Stimulated activated CD4-positive, alpha-beta T cell treated with anti-CD3 and anti-CD28 coated beads, Interleukin-2, amount 100 ng/mL, for 4 hours (primary cell): Measurements from ENCODE around the gene CORO7.

Source experiments
- DNase-seq: peaks from one replicate; pipeline ENCODE4 v3.0.0-alpha.2; 2020; ENCODE audit warnings: low read depth

The CORO7 gene

DNA sequence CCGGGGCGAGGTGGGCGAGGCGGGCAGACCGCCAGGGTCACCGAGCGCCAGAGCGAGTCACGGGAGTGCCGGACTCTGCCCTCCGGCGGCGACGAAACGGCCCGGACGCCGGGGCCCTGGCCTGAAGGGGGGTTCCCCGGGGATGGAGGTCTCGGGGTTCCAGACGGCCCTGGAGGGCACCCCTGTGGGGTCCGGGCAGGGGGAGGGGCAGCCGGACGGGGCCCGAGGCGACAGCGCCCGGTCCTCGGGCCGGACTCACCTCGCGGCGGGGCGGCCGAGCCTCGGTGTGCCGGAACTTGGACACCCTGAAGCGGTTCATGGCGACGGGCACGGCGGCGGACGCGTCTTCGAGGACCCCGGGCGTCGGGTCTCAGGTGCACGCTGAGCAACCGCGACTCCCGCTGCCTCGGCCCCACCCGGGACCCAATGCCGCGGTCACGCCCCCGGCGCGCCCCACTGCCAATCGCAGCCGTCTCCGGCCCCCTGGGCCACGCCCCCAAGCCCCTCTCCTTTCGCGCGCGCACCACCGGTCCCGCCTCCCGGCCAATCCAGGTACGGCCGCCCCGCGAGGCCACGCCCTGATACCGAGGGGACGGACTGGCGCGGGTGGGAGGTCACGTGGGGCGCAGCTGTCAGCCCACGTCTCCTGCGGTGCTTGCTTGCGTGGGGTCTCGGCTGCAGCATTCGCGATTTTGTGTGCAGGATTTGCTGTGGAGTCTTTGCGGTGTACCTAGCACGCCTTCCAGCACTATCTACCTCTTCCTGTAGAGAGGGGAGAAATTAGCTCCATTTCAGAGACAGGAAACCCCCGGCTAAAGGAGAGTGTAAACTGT, at the start of gene CORO7:
Gene CORO7, minus strand, starts transcription at position 397 of the 833 bp plus-strand sequence. Its CDS starts 78 bp downstream, at position 319.
- peak; percentile 99 for DNase-seq

DNA sequence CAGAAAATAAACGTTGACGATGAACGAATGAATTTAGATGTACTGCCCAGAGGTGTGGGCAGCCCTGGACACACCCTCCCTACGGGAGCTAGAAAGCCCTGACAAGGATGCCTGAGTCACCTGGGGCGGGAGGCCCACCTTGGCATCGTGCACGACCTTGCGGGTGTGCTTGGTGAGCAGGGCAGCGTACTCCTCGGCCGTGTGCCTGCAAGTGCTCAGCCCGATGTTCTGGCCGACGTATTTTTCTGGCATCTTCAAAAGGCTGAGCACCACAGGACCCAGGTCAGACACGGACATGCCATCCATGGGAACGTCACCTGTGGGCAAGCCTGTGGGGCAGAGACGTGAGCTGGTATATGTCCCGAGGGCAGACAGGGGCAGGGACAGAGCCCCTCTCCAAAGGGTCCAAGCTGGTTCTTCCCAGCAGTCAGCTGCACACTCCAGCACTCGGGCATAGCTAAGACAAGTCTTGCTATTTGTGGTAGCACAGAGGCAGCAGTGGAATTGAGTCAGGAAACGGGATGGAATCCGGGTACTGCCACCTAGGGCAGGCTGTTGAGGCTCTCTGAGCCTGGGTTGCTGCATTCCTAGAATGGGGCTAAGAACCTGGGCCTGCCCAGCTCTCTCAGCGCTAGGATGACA, 47.2 kb upstream of the CORO7 start:
- no peak for DNase-seq

DNA sequence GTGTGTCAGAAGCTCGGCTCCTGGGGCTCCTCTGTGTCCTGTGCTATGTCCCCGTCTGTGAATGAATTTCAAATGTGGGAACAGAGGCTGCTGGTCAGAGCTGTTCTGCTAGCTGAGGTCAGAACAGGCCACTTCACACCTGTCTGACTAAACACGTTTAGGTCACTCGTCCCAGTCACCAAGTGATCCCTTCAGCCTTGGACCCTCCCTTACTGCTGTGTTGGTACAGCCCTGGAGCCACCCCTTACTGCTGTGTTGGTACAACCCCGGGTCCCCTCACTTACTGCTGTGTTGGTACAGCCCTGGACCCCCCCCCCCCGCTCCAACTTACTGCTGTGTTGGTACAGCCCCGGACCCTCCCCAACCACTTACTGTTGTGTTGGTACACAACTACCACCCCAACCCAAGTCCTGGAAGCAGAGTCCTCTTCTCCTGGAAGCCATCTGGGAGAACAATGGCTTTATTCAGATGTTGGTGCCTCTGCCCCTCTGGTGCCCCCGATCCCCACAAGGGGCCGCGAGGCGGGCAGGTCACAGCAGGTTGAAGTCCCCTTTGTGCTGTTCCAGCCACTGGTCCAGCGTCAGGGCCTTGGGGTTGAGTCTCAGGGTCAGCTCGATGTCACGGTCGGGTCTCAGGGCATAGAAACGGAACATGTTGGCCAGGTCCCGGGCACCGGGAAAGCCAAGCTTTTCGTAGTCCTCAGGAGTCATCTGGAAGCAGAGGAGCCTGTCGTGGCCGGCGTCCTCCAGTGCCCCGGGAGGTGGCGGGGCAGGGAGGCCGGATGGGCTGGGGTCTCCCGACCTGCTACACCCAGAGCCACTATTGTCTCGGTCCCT, 45.1 kb upstream of the CORO7 start:
- DNase-seq: no peak

DNA sequence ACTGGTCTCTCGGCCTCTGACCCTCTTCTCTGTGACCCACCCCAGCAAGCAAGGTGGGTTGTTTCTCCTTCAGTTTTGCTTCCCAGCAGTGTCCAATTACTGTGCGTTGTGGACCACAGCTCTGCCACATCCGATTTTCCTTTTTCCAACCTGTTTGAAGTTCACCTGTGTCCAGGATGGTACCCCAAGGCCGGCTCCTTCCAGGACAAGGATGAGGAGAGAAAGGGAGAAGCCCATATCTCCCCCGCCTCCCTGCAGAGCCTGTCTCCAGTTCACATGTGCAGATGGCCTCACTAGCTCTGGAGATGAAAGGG, 44.5 kb upstream of the CORO7 start:
- no peak for DNase-seq

DNA sequence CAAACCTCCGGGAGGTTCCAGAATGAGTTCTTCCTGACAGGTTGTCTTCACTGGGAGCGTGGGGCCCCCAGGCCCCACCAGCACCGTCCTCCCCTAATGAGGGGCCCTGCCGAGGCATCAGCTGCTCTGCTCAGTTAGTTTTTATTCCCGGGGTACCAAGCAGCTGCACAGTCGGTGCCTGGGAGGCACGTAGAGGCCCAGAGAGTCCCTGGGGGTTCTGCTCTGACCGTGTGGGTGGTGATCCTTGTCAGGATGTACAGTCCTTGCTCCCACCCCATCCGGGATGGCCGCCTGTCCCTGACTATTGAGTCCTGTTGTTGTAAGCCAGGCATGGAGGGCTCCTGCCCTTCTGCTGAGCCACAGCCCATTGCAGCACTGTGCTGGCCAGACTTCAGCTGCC, 39.6 kb upstream of the CORO7 start:
- no peak for DNase-seq

DNA sequence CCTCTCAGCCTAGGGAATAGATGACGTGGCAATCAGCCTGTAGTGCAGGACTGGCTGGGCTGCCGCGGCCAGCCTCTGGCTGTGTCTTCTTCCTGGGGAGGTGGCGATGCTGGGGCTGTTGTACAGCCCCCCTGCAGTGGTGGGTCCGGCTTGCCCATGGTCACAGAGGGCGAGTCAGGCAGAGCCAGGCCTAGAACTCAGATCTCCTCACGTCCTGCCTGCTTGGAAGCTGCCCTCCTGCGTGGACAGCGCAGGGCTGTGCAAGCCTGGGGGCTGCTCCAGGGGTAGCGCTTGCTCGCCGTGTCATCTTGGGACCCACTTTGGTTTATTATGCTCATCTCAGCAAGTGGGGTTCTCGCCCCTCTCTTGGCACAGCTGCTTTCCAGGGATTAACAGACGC, 38.7 kb upstream of the CORO7 start:
- DNase-seq: no peak

DNA sequence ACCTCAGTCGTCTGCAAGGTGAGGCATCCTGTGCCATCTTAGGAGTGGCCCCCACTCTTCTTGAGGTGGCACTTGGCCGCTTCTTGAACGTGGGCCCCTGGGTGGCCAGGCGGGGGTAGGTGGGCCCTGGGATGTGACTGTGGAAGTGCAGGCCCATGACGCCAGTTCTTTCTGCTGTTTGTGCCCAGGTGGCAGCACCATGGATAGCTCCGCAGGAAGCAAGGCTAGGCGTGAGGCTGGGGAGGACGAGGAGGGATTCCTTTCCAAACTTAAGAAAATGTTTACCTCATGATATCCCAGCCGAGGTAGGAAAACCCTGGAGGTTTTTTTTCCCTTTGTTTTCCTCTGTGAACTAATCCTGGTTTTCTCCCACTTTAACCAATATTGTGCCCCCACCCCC, 38.2 kb upstream of the CORO7 start:
- DNase-seq: no peak

DNA sequence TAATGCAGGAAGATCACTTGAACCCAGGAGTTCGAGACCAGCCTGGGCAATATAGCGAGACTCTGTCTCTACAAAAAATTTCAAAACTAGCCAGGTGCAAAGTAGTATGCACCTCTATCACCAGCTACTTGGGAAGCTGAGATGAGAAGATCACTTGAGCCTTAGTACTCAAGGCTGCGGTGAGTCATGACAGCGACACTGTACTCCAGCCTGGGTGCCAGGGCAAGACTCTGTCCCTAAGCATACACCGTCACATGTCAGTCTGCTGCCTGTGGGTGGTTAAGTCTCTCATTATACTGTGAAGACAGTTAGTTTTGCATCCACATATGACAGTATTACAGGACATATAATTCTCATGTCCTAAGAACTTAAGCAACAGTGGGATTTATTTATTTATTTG, 36.3 kb upstream of the CORO7 start:
- DNase-seq: no peak

DNA sequence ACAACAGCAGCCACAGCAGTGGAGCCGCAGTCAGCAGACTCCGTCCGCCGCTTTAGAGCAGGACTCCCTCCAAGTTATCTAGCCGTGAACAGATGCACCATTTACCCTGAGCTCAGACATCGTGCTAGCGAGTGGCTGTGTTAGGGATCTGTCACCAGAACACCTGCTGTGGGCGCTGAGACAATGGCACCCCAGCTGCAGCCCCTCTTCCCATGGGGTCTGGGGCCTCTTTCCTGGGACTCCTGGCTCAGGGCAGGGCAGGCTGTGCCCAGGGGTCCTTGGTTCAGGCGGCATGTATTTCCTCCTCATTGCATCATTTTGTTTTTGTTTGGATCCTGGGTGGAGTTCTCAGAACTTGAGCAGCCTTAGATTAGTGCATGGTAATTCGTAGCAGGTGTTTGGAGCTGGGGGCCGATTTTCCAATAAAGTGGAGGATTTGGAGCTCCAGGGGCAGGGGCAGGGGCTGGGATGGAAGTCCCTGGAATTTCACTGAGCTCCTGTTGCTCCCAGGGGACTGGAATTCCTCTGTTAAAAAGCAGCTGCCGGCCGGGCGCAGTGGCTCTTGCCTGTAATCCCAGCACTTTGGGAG, 34.6 kb upstream of the CORO7 start:
- no peak for DNase-seq

DNA sequence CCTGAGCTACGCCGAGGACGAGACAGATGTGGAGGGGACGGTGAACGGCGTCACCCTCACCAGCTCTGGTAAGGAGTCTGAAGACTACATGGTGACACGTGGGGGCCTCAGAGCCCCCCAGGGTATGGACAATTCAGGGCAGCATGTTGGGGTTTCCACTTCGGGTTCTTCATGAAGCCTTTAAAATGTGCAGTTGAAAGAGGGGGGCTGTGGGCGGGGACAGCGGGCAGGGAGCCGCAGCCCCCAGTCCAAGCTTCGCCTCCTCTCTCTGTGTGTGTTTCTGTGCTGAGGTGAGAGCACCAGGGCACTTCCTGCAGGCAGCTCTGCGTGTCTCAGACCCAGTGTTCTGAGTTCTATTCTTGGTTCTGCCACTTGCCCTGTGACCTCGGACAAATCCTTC, 34.0 kb upstream of the CORO7 start:
- no peak for DNase-seq

DNA sequence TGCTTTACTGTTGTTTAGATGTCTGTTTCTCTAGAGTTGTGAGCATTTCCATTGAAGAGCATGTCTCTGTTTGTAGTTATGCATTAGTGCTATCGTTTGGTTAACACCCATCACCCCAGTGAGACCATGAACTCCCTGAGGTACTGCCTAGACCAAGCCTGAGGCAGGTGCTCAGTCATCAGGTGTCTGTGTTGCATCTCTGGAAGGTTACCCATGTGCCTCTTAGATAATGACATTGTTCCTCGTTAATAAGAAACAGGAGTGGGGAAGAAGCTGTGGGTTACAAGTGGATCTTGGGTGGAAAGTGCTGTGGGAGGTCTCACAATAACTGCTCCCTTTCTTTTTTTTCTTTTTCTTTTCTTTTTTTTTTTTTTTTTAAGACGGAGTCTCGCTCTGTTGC, 27.6 kb upstream of the CORO7 start:
- DNase-seq: no peak

DNA sequence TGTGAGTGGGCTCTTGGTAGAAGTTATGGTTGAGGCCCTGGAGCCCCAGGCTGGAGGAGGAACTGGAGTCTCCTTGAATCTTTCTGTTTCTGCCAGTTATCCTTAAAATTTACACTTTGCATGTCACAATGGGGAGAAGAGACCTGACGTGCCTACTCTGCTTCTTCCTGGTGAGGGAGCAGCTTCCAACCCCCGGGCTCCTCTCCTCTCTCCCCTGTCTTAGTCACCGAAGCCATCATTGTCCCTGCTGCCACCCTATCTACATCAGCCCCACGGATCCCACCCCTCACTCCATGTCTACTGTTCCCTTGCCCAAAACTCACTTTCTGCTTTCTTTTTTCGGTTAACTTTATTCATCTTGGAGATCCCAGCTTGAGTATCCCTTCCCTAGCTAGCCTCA, 26.9 kb upstream of the CORO7 start:
- DNase-seq: no peak

DNA sequence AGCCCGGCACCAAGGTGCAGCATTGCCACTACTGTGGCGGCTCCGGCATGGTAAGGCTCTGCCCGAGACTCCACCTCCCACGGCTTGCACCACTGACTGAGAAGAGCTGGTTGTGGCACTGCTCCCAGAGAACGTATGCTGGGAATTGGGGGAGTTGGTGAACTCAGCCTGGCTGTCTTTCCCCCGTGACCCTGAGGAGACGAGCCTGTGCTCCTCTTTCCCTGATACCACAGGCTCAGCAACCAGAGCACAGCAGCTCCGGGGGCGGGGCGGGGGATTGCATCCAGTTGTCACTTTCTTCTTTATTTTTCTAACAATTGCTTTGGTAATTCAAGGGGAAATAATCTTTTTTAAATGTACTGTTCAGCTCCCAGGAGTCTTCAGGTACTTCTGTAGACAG, 26.0 kb upstream of the CORO7 start:
- DNase-seq: no peak

DNA sequence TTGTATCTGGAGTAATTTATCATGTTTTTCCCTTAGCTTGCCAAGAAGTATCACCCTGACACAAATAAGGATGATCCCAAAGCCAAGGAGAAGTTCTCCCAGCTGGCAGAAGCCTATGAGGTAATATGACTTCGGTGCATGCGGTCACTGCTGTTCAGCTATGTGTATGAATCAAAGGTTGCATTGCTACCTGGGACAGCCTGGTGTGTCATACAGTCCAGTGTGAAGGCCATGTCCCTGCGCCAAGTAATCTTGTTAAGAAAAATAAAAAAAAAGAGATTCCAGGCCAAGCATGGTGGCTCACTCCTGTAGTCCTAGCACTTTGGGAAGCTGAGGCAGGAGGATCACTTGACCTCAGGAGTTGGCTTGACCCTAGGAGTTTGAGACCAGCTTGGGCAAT, 21.0 kb upstream of the CORO7 start:
- no peak for DNase-seq

DNA sequence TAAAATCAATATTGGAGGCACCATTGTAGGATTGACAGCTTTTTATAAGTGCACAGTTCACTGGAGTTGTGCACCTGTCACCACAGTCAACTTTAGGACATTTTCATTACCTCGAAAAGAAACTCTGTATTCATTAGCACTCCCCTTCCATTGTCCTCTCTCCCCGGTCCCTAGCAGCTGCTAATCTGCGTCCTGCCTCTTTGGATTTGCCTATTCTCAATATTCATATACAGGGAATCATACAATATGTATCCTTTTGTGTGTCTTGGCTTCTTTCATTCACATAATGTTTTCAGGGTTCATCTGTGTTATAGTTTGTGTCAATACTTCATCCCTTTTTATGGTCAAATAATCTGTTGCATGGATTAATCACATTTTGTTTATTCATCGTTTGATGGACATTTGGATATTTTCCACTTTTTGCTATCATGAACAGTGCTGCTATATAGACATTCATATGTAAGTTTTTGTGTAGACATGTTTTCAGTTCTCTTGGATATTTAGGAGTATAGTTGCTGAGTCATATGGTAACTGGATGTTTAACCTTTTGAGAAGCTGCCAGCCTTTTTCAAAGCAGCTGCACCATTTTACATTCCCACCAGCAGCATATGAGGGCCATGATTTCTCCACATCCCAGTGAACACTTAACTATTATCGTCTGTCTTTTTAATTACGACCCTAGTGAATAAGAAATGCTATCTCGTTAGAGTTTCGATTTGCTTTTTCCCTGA, 19.1 kb upstream of the CORO7 start:
- DNase-seq: no peak

DNA sequence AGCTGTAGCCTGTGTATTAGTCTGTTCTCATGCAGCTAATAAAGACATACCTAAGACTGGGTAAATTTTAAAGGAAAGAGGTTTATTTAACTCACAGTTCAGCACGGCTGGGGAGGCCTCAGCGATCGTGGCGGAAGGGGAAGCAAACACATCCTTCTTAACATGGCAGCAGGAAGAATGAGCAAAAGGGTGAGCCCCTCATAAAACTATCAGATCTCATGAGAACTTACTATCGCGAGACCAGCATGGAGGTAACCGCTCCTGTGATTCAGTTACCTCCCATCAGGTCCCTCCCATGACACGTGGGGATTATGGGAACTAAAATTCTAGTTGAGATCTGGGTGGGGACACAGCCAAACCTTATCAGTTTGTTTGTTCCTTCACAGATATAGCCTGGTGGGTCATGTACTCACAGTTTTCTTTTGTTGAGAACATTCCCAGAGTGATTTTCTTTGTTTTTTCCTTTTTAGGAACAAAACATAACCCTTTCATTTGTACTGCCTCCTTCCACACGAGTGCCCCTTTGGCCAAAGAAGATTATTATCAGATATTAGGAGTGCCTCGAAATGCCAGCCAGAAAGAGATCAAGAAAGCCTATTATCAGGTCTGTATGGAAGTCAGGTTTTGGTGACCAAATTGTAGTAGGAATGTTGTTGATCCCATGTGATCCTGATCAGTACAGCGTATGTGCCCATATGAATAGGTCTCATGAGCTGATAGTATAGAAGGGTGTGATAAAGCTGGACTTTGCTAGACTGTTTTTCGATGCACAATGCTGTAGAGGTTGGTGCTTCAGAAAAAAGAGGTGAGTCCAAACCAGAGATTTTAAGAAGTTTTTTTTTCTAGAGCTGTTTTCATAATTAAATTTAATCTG, 17.8 kb upstream of the CORO7 start:
- no peak for DNase-seq

DNA sequence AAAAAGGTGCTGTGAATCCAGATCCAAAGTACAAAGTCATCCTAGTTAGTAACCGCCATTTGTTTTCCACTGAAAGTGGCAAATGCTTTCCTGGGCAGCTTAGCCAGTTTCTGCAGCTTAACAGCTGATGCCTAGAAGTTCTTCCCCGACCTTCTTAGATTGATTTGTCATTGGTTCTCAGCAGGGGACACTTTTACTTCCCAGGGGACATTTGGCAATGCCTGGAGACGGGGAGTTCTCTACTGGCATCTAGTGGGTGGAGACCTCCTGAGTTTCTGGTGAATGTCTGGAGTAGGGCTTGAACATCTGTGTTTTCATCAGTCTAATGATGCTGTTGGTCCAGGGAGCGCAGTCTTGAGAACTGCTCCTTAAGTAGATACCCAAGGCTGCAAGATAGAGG, 16.8 kb upstream of the CORO7 start:
- no peak for DNase-seq

DNA sequence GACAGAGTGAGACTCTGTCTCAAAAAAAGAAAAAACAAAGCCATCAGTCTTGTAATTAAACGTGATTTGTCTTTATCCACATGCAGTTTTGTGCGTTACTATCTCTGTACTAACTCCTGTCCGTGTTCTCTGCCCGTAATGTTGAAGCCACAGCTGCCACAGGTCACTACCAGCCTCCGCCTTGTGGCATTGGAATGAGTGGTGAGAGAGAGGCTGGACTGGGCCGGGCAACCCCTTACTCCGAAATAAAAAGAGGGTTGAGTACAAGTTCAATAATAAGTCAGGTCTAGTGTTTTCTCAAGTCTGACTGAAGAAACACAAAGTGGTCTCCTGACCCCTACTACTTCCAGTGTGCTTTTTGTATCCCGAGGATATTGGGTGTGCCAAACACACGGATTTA, 14.6 kb upstream of the CORO7 start:
- DNase-seq: no peak

DNA sequence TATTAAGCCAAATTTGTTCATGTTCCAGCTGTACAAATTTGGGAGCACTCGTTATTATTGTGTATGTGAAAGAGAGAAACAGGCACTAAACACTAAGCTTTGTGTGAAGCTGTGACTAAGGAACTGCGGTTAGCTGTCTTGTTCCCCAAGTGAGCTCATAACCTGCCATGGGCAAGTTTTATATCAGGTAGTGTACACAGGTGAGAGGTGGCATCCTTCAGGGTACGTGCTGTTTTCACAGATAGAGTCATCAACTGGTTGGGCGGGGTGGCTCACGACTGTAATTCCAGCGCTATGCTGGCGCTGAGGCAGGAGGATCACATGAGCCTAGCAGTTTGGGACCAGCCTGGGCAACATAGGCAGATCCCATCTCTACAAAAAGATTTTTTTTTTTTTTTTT, 12.1 kb upstream of the CORO7 start:
- DNase-seq: no peak

DNA sequence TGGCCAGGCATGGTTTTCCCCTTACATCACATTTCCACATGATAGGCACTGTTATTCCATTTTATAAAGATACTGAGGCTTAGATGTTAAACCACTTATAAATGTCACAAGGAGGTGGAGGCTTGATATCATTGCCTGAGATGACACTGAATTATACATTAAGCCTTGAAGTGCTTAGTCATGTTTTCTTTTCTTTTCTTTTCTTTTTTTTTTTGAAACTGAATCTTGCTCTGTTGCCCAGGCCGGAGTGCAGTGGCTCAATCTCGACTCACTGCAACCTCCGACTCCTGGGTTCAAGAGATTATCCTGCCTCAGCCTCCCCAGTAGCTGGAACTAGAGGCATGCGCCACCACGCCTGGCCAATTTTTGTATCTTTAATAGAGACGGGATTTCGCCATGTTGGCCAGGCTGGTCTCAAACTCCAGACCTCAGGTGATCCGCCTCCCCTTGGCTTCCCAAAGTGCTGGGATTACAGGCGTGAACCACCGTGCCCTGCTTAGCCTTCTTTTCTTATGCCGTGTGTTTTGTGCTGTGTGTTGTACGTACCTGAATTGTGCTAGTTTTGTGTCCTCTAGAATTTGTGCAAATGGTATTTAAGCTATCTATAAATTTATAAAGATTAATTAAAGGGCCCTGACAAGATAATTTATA, 10.5 kb upstream of the CORO7 start:
- DNase-seq: no peak
